NCI-H1417 (cell line): ENCODE data around the gene COL23A1.

ENCODE experiments used
- DNase-seq, 3 experiments: peaks; one replicate each; lab custom pipeline; 2025; lab: John Stamatoyannopoulos, UW

Gene COL23A1

GRCh38 chr5:178391480-178391879 is 198.7 kb downstream of the COL23A1 start:
- no peak for DNase-seq

GRCh38 chr5:178389796-178390195 is 200.4 kb downstream of the COL23A1 start:
- no peak for DNase-seq

GRCh38 chr5:178389026-178389729 is 201.0 kb downstream of the COL23A1 start:
- DNase-seq: no peak

- DNase-seq: no peak
Measured at GRCh38 chr5:178388386-178389025, 201.7 kb downstream of the COL23A1 start.

- DNase-seq: no peak
Measured at GRCh38 chr5:178387856-178388190, 202.4 kb downstream of the COL23A1 start.

GRCh38 chr5:178387061-178387855 is 202.9 kb downstream of the COL23A1 start:
- no peak for DNase-seq

- DNase-seq: no peak
Measured at GRCh38 chr5:178386336-178386931, 203.8 kb downstream of the COL23A1 start.

- DNase-seq: no peak
Measured at GRCh38 chr5:178385496-178385890, 204.7 kb downstream of the COL23A1 start.

- DNase-seq: no peak
Measured at GRCh38 chr5:178384816-178385495, 205.2 kb downstream of the COL23A1 start.

- DNase-seq: no peak
Measured at GRCh38 chr5:178383919-178384815, 206.0 kb downstream of the COL23A1 start.

GRCh38 chr5:178383301-178383918 is 206.8 kb downstream of the COL23A1 start:
- DNase-seq: no peak

GRCh38 chr5:178382754-178383164 is 207.4 kb downstream of the COL23A1 start:
- DNase-seq: no peak

- no peak for DNase-seq
Measured at GRCh38 chr5:178381921-178382695, 208.1 kb downstream of the COL23A1 start.

- no peak for DNase-seq
Measured at GRCh38 chr5:178381206-178381605, 209.0 kb downstream of the COL23A1 start.

- DNase-seq: no peak
Measured at GRCh38 chr5:178380541-178381074, 209.6 kb downstream of the COL23A1 start.

GRCh38 chr5:178380086-178380485 is 210.1 kb downstream of the COL23A1 start:
- no peak for DNase-seq

GRCh38 chr5:178378527-178379484 is 211.4 kb downstream of the COL23A1 start:
- no peak for DNase-seq

- no peak for DNase-seq
Measured at GRCh38 chr5:178377583-178378270, 212.5 kb downstream of the COL23A1 start.
